HepG2 (cell line): ENCODE data around the gene CMTM3.

Experiments used
- EP300 ChIP-seq, 3 experiments: sonication (generic) in 1 of 3; formaldehyde crosslinking in 1 of 3; IDR thresholded peaks; 2 replicates each; pipeline versions ENCODE4 v1.5.1 to v1.6.1; 2011 to 2020; ENCODE audit warnings: low read depth in 2 of 3, low read length in 2 of 3, borderline replicate concordance in 1 of 3, improper control_type of control experiment in 1 of 3, mild to moderate bottlenecking in 1 of 3, missing genetic modification reagents in 1 of 3, moderate library complexity in 1 of 3
- POLR2A ChIP-seq, 2 experiments: IDR thresholded peaks; 2 replicates each; pipeline ENCODE4 v1.6.1; 2011; ENCODE audit warnings: low read depth in 2 of 2, low read length in 2 of 2, mild to moderate bottlenecking in 1 of 2, moderate library complexity in 1 of 2; ENCODE audit not compliant: insufficient read depth in 1 of 2
- TF ChIP-seq, protein P1 (sequence below): sonication (generic); formaldehyde crosslinking; IDR thresholded peaks from 2 replicates; pipeline ENCODE4 v1.5.1; 2020; ENCODE audit warnings: missing genetic modification reagents, mild to moderate bottlenecking, borderline replicate concordance
- TF ChIP-seq, protein P2 (sequence below): sonication (generic); formaldehyde crosslinking; IDR thresholded peaks from 2 replicates; pipeline ENCODE4 v1.5.0; 2020; ENCODE audit warnings: mild to moderate bottlenecking, missing genetic modification reagents, moderate library complexity

DNA sequence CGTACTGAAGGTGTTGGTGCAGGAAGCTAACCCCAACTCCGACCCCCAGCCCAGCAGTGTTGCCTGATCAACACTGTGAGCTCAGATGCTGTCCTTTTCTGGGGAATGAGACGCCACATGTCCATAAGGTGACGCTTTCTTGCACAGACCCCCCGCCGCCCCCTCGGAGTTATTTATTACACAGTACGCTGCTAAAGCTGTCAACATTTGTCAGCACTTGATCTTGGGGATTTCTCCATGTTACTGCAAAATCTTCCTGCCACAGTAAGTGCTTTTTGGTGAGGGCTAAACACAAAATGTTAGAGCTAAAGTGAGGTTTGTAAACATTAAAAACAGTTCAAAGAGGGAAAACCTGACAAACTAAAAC is 15.9 kb downstream of the CMTM3 start:
- TF ChIP-seq EP300 (IDR thresholded peaks at IDR 0.05; ENCODE audit: low read depth in 2 of 2, low read length in 2 of 2) (no peak), EP300 (CRISPR knock-in tag; IDR thresholded peaks at IDR 0.05; ENCODE audit: borderline replicate concordance) (no peak), POLR2A (IDR thresholded peaks at IDR 0.05; ENCODE audit: insufficient read depth in 1 of 2, low read depth in 2 of 2, low read length in 2 of 2) (no peak)
- TF ChIP-seq, protein P1, sequence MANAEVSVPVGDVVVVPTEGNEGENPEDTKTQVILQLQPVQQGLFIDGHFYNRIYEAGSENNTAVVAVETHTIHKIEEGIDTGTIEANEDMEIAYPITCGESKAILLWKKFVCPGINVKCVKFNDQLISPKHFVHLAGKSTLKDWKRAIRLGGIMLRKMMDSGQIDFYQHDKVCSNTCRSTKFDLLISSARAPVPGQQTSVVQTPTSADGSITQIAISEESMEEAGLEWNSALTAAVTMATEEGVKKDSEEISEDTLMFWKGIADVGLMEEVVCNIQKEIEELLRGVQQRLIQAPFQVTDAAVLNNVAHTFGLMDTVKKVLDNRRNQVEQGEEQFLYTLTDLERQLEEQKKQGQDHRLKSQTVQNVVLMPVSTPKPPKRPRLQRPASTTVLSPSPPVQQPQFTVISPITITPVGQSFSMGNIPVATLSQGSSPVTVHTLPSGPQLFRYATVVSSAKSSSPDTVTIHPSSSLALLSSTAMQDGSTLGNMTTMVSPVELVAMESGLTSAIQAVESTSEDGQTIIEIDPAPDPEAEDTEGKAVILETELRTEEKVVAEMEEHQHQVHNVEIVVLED (CRISPR knock-in tag), result no peak
- TF ChIP-seq, protein P2, sequence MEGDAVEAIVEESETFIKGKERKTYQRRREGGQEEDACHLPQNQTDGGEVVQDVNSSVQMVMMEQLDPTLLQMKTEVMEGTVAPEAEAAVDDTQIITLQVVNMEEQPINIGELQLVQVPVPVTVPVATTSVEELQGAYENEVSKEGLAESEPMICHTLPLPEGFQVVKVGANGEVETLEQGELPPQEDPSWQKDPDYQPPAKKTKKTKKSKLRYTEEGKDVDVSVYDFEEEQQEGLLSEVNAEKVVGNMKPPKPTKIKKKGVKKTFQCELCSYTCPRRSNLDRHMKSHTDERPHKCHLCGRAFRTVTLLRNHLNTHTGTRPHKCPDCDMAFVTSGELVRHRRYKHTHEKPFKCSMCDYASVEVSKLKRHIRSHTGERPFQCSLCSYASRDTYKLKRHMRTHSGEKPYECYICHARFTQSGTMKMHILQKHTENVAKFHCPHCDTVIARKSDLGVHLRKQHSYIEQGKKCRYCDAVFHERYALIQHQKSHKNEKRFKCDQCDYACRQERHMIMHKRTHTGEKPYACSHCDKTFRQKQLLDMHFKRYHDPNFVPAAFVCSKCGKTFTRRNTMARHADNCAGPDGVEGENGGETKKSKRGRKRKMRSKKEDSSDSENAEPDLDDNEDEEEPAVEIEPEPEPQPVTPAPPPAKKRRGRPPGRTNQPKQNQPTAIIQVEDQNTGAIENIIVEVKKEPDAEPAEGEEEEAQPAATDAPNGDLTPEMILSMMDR (CRISPR knock-in tag), result no peak
